Calu3 (cell line): ENCODE data around the gene DYNC1LI2. TPM values are rescaled to one million over a fixed set of nuclear protein-coding genes. Genes with fewer than 3 reads are reported as not detected.
A peak's percentile ranks its signal among the peaks of the same experiment; 100 is the strongest.

Source experiments
- BruUV-seq: library from RNA; stranded (reverse); fragments of 400-500 nt; replicated peaks from 2 replicates; lab custom pipeline; 2021; lab: Mats Ljungman, UMichigan
- CTCF ChIA-PET: fragments of 300-600 bp; sonication (Branson Sonifier 250); formaldehyde crosslinking; loops from one replicate; lab custom pipeline; 2022; ENCODE audit warnings: antibody characterized with exemption; lab: Charles Lee
- DNase-seq: peaks from one replicate; pipeline ENCODE4 v3.0.0; 2022
- H3K27ac Mint-ChIP-seq: one replicate; pipeline ENCODE4 v1.8.0; 2022; ENCODE audit warnings: mixed read lengths; ENCODE audit not compliant: unreplicated experiment
- H3K27me3 Mint-ChIP-seq: one replicate; pipeline ENCODE4 v1.8.0; 2022; ENCODE audit warnings: mixed read lengths; ENCODE audit not compliant: unreplicated experiment
- H3K36me3 Mint-ChIP-seq: one replicate; pipeline ENCODE4 v1.8.0; 2022; ENCODE audit warnings: mild to moderate bottlenecking, moderate library complexity, mixed read lengths; ENCODE audit not compliant: insufficient read depth, unreplicated experiment
- H3K4me1 Mint-ChIP-seq: one replicate; pipeline ENCODE4 v1.8.0; 2022; ENCODE audit warnings: mild to moderate bottlenecking, low read depth, mixed read lengths; ENCODE audit not compliant: unreplicated experiment
- H3K4me3 Mint-ChIP-seq: one replicate; pipeline ENCODE4 v1.8.0; 2022; ENCODE audit warnings: mild to moderate bottlenecking, low read depth, moderate library complexity, mixed read lengths; ENCODE audit not compliant: unreplicated experiment
- H3K9me3 Mint-ChIP-seq: one replicate; pipeline ENCODE4 v1.8.0; 2022; ENCODE audit warnings: low read depth, mixed read lengths; ENCODE audit not compliant: unreplicated experiment
- intact Hi-C: fragments of 100-400 bp; cut with micrococcal nuclease; formaldehyde crosslinking; loops from one replicate; pipeline ENCODE4 v1.10.0; 2022; ENCODE audit not compliant: unreplicated experiment
- total RNA-seq: library from RNA; stranded (reverse); gene quantifications from 2 replicates; pipeline ENCODE4 v1.2.3, GENCODE V29; 2022
- TF ChIP-seq, protein P1 (sequence below): fragments of 200-600 bp; IDR thresholded peaks from one replicate; pipeline ENCODE4 v1.8.0; 2022; ENCODE audit warnings: antibody characterized with exemption; ENCODE audit not compliant: unreplicated experiment

Gene DYNC1LI2
- total RNA-seq, 1 experiment from 2014 or later, result 152 TPM

DNA sequence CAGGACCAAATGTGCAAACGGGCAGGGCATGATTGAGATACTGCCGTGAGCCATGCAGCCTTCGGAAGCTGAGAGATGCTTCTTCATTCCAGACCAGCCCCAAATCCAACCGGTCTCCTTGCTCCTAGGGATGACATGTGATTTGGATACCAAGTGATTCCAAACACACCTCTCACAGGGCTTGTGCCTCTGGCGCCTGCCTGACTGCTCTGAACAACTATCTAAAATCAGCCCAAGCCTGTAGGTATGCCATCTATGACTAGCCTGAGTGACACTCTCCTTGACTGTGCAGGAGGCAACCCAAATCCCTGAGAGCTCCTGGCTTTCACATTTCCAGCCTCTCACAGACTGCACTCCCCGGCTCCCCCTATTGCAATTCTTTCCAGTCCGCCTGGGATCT, 20.3 kb downstream of the DYNC1LI2 start:
- no peaks in the 10 kb centered on the region for H3K9me3 Mint-ChIP-seq
- CTCF ChIA-PET, result interaction anchor here (0.7 kb wide), 1 partner anchor 10 kb away, joined by 3 read pairs; no protein-coding TSS in a partner anchor
- TF ChIP-seq, protein P1, sequence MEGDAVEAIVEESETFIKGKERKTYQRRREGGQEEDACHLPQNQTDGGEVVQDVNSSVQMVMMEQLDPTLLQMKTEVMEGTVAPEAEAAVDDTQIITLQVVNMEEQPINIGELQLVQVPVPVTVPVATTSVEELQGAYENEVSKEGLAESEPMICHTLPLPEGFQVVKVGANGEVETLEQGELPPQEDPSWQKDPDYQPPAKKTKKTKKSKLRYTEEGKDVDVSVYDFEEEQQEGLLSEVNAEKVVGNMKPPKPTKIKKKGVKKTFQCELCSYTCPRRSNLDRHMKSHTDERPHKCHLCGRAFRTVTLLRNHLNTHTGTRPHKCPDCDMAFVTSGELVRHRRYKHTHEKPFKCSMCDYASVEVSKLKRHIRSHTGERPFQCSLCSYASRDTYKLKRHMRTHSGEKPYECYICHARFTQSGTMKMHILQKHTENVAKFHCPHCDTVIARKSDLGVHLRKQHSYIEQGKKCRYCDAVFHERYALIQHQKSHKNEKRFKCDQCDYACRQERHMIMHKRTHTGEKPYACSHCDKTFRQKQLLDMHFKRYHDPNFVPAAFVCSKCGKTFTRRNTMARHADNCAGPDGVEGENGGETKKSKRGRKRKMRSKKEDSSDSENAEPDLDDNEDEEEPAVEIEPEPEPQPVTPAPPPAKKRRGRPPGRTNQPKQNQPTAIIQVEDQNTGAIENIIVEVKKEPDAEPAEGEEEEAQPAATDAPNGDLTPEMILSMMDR, result no peak
- no peak overlapping the region for H3K4me3 Mint-ChIP-seq
- H3K27ac Mint-ChIP-seq, result no peak overlapping the region
- no peaks in the 10 kb centered on the region for H3K27me3 Mint-ChIP-seq
- DNase-seq, result no peak
- H3K4me1 Mint-ChIP-seq, result no peaks in the 10 kb centered on the region
- intact Hi-C loops, result no loop called here
- BruUV-seq, result no TSS peak
- peaks cover 78% of the 10 kb centered on the region for H3K36me3 Mint-ChIP-seq

DNA sequence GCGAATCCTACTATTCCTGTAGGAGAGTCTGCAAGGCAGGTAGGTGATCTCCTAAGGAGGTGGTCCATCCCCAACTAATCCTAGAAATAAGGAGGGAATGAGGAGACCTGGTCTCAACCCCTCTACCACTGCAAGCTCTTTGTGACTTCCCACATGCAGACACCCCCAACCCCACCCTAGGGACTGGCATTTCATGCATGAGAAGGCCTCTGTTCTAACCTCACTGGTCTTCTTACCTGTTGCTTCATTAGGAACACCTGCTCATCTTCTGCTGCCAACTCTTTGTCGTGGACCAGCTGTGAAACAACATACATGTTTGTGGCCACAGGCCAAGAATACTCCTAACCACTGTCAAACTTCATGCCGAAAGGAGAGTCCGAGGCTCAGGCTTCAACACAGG, 22.6 kb downstream of the DYNC1LI2 start:
- TF ChIP-seq, protein P1, result no peak
- Mint-ChIP-seq H3K27me3 (no peaks in the 10 kb centered on the region), H3K36me3 (peaks cover 81% of the 10 kb centered on the region), H3K27ac (no peak overlapping the region), H3K4me1 (no peaks in the 10 kb centered on the region), H3K9me3 (no peaks in the 10 kb centered on the region), H3K4me3 (no peak overlapping the region)
- no peak for DNase-seq
- intact Hi-C loops, result loop anchor here (5.0 kb wide), 1 partner anchor 138 kb away; no protein-coding TSS in a partner anchor
- no TSS peak for BruUV-seq
- CTCF ChIA-PET, result interaction anchor here (0.6 to 0.8 kb wide), 3 partner anchors 13 to 144 kb away, joined by 3 to 5 read pairs (median 3); no protein-coding TSS in a partner anchor

DNA sequence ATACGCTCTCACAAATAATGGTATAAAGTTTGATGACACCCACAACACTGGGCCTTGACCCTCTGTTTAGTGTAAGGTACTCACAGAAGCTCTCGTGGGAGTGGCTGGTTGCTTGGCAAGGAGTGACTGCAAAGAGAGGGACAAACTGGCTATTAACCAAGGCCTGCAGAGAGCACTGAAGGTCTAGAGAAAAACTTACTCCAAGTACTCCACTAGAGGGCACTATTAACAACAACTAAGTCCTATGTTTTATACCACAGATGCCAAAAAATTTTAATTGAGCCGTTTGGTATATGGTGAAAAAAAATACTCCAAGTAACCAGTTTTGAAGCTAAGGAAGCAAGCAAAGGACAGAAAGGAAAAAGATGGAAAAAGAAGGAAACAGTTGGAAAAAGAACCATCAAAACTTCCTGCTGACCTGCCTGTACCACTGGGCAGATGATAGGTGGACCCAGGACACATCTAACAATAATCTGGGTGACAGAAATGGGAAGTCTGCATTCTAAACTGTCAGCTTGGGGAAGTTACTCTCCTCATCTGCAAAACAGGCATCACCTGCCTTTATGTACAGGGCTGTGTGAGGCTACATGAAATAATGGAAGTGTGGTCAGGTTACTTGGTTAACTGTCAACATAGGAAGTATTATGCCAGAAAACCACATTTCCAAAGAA, 23.2 kb downstream of the DYNC1LI2 start:
- no TSS peak for BruUV-seq
- H3K27ac Mint-ChIP-seq, result peak overlapping the region; percentile 4
- H3K27me3 Mint-ChIP-seq, result no peaks in the 10 kb centered on the region
- no peaks in the 10 kb centered on the region for H3K9me3 Mint-ChIP-seq
- no peak overlapping the region for H3K4me3 Mint-ChIP-seq
- intact Hi-C loops, result loop anchor here (5.0 kb wide), 1 partner anchor 139 kb away; no protein-coding TSS in a partner anchor
- CTCF ChIA-PET, result interaction anchor here (0.6 to 0.8 kb wide), 4 partner anchors 13 to 145 kb away, joined by 3 to 5 read pairs (median 3); no protein-coding TSS in a partner anchor
- DNase-seq, result no peak
- peaks cover 81% of the 10 kb centered on the region for H3K36me3 Mint-ChIP-seq
- TF ChIP-seq, protein P1, result peak; percentile 61
- no peaks in the 10 kb centered on the region for H3K4me1 Mint-ChIP-seq

DNA sequence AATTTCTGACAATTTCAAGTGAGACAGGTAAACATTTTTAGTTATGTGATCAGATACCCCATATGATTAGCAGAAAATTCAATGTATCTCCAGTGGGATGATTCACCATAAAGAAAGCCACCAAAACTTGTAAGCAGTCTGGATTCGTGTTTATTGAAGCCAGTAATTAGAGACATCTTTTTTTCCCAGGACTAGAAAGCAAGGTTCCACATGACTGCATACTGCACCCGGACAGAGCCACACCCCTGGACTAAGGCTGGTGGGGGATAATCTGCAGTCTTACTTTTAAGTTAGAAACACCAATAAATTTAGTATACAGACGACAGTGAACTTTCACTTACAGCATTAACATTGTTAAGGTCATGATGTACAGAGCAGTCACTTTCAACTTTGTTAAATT, 30.6 kb downstream of the DYNC1LI2 start:
- H3K36me3 Mint-ChIP-seq, result peaks cover 55% of the 10 kb centered on the region
- DNase-seq, result no peak
- no peaks in the 10 kb centered on the region for H3K9me3 Mint-ChIP-seq
- no peaks in the 10 kb centered on the region for H3K27me3 Mint-ChIP-seq
- BruUV-seq, result no TSS peak
- CTCF ChIA-PET, result no interaction called here
- intact Hi-C loops, result no loop called here
- TF ChIP-seq, protein P1, result no peak
- no peak overlapping the region for H3K4me3 Mint-ChIP-seq
- H3K27ac Mint-ChIP-seq, result no peak overlapping the region
- H3K4me1 Mint-ChIP-seq, result no peaks in the 10 kb centered on the region
